ENCODE results near the gene PXYLP1.
A peak's percentile ranks its signal among the peaks of the same experiment; 100 is the strongest.
"Not testable (repeated sequence)": the region's sequence is repeated elsewhere in the genome, so short reads cannot be mapped to it uniquely, and the experiment has no call there.

PXYLP1 gene

DNA sequence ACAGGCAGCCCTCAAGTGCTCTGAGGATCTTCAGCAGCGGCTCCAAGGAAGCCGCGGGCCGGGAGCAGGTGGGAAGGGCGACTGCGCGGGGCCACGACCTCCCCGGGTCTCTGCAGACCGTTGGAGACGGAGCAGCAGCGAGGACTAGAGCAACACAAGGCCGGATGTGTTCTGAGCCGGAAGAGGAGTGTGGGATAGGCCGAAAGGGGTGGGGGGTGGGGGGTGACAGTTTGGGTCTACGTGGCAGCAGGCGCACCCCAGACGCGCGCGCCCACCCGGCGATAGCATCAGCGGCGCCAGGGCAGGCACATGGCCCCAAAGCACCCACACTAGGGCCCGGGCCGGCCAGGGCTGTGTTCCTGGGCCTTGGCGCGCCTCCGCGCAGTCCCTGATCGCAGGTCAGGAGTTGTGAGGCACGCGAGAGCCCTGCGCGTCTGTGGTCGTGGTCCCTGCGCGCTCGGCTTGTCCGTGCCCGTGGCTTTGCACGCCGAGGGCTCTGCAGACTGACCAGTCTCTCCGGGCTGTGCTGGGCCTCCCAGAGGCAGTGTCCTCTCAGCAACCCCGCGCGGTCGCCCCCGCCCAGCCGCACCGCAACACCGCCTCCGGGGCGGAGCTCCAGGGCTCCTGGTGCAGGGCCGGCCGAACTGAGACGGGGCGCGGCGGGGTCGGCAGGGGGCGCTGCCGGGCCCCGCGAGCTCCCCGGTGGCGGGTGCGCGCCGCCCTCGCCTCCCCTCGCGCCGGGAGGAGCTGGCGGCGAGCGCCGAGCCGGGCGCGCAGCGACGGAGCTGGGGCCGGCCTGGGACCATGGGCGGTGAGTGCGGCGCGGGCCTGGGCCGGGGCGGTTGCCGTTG is at the start of gene PXYLP1:
Gene PXYLP1, plus strand, starts transcription at position 725 of the 851 bp plus-strand sequence. CDS start 28,351 bp downstream, outside the sequence.
- peak; percentile 93 for DNase-seq (ENCODE audit: low spot score)

GRCh38 chr3:141183606-141184005 is 48.0 kb upstream of the PXYLP1 start:
- DNase-seq (ENCODE audit: low spot score): no peak

DNA sequence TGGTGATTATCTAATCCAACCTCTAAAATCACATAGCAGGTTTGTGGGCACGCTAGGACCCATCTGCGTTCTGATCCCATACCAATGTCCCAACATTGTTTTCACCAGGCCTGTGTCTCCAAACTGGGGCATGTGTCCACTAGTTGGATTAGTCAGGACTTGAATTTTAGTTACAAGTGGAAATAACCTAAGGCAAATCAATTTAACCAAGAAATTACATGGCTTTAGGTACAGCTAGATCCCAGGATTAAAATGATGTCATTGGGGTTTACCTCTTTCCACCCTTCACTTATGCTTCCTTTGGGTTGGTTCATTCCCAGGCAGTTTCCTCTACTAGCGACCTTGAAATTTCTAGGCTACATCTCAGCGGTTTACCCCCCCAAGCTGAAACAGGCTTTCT is 47.2 kb upstream of the PXYLP1 start:
- no peak for DNase-seq (ENCODE audit: low spot score)

DNA sequence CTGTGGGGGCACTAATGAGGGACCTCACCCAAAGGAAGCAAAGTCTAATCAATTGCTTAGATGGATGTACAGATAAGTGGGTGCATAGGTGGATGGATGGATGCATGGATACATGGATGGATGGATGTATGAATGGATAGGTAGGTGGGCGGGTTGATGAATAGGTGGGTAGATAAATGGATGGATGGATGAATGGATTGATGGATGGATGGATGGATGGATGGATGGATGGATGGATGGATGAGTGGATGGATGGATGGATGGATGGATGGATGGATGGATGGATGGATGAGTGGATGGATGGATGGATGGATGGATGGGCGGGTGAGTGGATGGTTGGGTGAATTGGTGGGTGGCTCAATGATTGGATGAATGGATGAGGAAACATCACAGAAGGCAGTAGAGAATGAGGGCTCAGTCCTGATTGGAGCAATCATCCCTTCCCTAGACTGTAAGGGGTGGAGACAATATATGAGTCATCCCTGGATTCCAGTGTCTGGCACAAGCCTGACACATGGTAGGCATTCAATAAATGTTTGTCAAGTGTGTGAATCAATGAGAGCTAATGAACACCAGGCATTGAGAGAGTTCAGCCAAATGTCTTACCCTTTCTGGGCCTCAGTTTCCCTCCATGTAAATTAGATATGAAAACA is 40.4 kb upstream of the PXYLP1 start:
- no peak for DNase-seq (ENCODE audit: low spot score)

- peak; percentile 68 for DNase-seq (ENCODE audit: low spot score)
Observed at GRCh38 chr3:141192345-141192744, 39.3 kb upstream of the PXYLP1 start.

- no peak for DNase-seq (ENCODE audit: low spot score)
Observed at GRCh38 chr3:141193066-141193830, 38.4 kb upstream of the PXYLP1 start.

- no peak for DNase-seq (ENCODE audit: low spot score)
Observed at GRCh38 chr3:141201122-141201521, 30.5 kb upstream of the PXYLP1 start.

- DNase-seq (ENCODE audit: low spot score): no peak
Observed at GRCh38 chr3:141202682-141203081, 28.9 kb upstream of the PXYLP1 start.

GRCh38 chr3:141203866-141204265 is 27.8 kb upstream of the PXYLP1 start:
- DNase-seq (ENCODE audit: low spot score): no peak

DNA sequence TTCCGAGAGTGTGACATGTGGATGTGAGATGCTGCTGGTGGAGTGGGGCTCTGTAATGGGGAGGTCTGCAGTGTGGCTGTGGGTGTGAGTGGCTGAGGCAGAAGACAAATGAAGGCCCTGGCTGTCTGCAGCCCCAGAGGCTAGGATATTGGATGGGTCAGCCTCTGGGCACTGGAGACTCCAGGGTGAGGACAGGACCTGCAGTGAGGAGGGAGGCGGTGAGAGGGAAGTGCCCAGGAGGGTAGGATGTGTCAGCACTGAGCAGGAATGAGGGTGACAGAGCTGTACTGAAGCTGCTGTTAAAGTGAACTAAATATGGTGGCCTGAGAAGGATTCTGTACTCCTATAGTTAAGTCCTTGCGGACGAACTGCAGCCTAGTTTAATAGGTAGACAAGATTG is 27.3 kb upstream of the PXYLP1 start:
- no peak for DNase-seq (ENCODE audit: low spot score)

DNA sequence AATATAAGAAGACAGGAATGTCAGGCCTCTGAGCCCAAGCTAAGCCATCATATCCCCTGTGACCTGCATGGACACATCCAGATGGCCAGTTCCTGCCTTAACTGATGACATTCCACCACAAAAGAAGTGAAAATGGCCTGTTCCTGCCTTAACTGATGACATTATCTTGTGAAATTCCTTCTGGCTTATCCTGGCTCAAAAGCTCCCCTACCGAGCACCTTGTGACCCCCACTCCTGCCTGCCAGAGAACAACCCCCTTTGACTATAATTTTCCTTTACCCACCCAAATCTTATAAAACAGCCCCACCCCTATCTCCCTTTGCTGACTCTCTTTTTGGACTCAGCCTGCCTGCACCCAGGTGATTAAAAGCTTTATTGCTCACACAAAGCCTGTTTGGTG is 20.3 kb upstream of the PXYLP1 start:
- not testable (repeated sequence) for DNase-seq (ENCODE audit: low spot score)

- DNase-seq (ENCODE audit: low spot score): no peak
Observed at GRCh38 chr3:141212101-141212500, 19.5 kb upstream of the PXYLP1 start.

DNA sequence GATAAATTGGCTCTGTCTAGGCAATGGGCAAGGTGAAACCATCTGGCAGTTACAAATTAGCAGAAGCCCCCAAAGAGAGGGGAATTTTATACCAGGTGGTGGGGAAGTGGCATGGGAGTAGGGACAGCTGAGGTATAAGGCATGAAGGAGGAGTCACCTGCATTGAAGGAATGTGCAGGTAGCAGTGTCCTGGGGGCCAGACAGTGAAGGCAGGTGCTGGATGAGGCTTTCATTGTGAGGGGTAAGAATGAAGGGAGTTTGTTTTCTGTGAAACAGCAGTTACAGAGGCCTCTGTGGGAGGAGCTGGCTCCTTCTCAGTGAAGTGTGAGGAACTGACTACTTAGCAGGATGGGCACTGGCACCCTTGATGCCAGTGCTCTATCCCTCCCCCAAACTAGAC is 19.1 kb upstream of the PXYLP1 start:
- no peak for DNase-seq (ENCODE audit: low spot score)

DNA sequence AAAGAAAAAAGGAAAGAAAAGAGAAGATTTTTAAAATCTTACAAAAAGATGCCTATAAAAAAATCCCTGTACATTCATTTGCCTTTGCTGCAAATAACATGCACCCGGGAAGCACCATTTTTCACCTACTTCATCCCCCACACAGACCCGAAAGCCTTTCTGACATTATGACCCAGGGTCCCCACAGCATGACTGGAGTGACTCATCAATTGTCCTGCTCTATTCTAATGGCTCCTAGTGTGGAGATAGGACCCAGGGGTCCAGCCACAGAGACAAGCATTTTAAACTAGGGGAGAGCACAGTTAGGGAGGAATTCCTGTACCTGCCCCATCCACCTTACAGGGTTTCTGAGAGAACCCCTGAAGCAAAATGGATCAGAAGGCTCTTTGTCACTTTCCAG is 14.7 kb upstream of the PXYLP1 start:
- no peak for DNase-seq (ENCODE audit: low spot score)

DNA sequence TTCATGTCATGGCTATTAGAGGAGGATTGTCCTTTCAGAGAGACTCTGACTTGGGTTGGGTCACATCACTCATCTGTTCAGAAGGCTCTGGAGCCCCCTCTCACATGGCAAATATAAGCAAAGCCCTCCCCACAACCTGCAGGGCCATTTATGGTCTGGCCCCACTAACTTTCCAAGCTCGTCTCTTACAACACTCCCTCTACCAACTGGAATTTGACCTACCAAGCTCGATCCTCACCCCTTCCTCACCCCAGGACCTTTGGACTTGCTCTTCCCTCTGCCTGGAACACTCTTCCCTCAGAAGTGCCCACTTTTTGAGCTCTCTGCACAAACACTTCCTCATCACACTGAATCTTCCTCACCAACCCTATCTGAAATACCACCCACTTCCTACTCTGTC is 14.2 kb upstream of the PXYLP1 start:
- DNase-seq (ENCODE audit: low spot score): no peak

GRCh38 chr3:141218162-141218835 is 13.3 kb upstream of the PXYLP1 start:
- DNase-seq (ENCODE audit: low spot score): no peak

DNA sequence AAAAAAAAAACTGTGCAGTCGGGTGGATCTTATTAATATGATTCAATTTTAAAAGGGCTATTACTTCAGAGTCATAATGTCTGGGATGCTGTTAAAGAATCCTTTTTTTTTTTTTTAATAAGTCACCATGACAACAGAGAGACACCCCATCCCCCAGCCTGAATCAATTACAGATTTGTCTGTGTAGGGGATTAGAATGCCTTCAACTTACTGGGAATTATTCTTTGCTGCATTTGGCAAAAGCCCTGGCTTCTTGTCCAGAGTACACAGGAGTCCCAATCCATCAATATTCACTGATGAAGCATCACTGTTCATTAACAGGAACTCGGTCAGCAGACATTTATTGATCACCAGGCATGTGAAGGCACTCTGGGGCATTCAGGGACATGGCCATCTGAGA is 12.7 kb upstream of the PXYLP1 start:
- DNase-seq (ENCODE audit: low spot score): no peak

DNA sequence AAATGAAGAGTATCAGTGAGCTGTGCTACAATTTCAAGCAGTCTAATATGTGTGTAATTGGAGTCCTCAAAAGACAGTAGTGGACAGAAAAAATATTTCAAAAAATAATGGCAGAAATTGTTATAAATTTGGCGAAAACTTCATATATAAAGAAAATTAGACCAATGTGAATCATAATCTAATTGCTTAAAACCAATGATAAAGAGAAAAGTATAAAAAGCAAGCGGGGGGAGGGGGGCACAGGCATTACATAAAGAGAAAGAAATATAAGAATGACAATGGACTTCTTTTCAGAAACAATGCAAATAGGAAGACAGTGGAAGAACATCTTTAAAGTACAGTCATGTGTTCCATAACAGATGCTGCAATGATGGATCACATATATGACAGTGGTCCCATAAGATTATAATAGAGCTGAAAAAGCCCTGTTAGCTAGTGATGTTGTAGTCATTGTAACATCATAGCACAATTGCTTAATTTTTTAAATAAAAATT is 7.9 kb upstream of the PXYLP1 start:
- no peak for DNase-seq (ENCODE audit: low spot score)

DNA sequence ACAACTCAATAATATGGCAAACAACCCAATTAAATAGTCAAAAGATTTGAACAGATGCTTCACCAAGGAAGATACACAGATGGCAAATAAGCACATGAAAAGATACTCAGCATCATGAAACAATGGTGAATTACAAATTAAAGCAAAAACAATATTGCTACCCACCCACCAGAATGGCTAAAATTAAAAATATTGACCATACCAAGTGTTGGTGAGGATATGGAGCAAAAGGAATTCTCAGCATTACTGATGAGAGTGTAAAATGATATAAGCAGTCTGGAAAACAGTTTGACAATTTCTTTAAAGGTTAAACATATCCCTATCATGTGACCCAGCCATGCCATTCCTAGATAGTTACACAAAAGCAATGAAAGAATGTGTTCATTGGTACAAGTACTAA is 5.7 kb upstream of the PXYLP1 start:
- DNase-seq (ENCODE audit: low spot score): no peak

- DNase-seq (ENCODE audit: low spot score): no peak
Observed at GRCh38 chr3:141227216-141227615, 4.4 kb upstream of the PXYLP1 start.

DNA sequence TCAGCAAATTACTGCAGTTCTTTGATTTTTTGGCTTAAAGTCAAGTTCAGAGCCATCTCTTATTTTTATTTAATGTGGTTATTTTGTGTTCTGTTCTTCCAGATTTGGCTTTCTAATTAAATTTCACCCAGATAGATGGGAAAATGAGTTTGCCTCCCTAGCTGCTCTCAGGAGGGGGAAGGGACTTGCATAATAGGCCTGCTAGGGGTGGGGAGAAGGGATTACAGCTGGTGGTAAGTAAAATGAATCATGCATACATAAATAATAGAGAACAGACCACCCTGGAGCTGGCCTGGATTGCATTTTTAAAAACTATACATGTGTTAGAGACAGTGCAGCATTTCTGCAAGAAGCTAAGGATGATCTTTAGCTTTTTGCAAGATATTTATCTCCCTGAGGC is 3.9 kb upstream of the PXYLP1 start:
- DNase-seq (ENCODE audit: low spot score): no peak

- no peak for DNase-seq (ENCODE audit: low spot score)
Observed at GRCh38 chr3:141228395-141228794, 3.2 kb upstream of the PXYLP1 start.

Measured in hepatic stellate cell (primary cell).